HL-60 (cell line): ENCODE results near the gene ZFYVE28.

ENCODE experiments used
- GABPA ChIP-seq: IDR thresholded peaks from 2 replicates; pipeline ENCODE4 v1.6.1; 2012; ENCODE audit warnings: low read depth
- POLR2AphosphoS5 ChIP-seq: IDR thresholded peaks from 2 replicates; pipeline ENCODE4 v1.6.1; 2012; ENCODE audit warnings: low read depth
- SPI1 ChIP-seq: IDR thresholded peaks from 2 replicates; pipeline ENCODE4 v1.6.1; 2012; ENCODE audit warnings: low read depth, mild to moderate bottlenecking, borderline replicate concordance
- TF ChIP-seq, protein P1 (sequence below): IDR thresholded peaks from 2 replicates; pipeline ENCODE4 v1.6.1; 2012; ENCODE audit warnings: low read depth; ENCODE audit not compliant: insufficient replicate concordance
- TF ChIP-seq, protein P2 (sequence below): IDR thresholded peaks from one replicate; pipeline ENCODE4 v1.5.1; 2011; ENCODE audit warnings: low read length, control low read depth, inconsistent platforms; ENCODE audit not compliant: insufficient read depth

DNA sequence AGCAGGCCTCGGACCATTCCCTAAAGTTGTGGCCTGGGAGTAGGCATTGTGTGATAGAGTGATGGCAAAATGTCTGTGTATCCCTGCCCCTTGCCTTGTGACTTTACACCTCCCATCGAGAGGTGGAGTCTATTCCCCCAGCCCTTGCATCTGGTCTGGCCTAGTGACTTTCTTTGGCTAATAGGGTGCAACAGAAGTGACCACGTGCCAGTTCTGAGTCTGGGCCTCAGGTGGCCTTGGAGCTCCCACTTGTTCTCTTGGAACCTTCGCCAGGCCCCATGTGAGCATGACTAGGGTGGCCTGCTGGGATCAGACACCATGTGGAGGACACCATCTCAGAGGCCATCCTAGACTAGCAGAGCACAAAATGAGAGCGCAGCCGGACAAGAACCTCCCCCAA, 46.6 kb upstream of the ZFYVE28 start:
- TF ChIP-seq POLR2AphosphoS5 (no peak), GABPA (no peak), SPI1 (no peak)
- TF ChIP-seq, protein P1, sequence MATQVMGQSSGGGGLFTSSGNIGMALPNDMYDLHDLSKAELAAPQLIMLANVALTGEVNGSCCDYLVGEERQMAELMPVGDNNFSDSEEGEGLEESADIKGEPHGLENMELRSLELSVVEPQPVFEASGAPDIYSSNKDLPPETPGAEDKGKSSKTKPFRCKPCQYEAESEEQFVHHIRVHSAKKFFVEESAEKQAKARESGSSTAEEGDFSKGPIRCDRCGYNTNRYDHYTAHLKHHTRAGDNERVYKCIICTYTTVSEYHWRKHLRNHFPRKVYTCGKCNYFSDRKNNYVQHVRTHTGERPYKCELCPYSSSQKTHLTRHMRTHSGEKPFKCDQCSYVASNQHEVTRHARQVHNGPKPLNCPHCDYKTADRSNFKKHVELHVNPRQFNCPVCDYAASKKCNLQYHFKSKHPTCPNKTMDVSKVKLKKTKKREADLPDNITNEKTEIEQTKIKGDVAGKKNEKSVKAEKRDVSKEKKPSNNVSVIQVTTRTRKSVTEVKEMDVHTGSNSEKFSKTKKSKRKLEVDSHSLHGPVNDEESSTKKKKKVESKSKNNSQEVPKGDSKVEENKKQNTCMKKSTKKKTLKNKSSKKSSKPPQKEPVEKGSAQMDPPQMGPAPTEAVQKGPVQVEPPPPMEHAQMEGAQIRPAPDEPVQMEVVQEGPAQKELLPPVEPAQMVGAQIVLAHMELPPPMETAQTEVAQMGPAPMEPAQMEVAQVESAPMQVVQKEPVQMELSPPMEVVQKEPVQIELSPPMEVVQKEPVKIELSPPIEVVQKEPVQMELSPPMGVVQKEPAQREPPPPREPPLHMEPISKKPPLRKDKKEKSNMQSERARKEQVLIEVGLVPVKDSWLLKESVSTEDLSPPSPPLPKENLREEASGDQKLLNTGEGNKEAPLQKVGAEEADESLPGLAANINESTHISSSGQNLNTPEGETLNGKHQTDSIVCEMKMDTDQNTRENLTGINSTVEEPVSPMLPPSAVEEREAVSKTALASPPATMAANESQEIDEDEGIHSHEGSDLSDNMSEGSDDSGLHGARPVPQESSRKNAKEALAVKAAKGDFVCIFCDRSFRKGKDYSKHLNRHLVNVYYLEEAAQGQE: no peak
- TF ChIP-seq, protein P2, sequence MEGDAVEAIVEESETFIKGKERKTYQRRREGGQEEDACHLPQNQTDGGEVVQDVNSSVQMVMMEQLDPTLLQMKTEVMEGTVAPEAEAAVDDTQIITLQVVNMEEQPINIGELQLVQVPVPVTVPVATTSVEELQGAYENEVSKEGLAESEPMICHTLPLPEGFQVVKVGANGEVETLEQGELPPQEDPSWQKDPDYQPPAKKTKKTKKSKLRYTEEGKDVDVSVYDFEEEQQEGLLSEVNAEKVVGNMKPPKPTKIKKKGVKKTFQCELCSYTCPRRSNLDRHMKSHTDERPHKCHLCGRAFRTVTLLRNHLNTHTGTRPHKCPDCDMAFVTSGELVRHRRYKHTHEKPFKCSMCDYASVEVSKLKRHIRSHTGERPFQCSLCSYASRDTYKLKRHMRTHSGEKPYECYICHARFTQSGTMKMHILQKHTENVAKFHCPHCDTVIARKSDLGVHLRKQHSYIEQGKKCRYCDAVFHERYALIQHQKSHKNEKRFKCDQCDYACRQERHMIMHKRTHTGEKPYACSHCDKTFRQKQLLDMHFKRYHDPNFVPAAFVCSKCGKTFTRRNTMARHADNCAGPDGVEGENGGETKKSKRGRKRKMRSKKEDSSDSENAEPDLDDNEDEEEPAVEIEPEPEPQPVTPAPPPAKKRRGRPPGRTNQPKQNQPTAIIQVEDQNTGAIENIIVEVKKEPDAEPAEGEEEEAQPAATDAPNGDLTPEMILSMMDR: no peak
